NCI-H82 treated with DMSO at 0.1 percent for 48 hours (cell line): ENCODE data around the gene PARD3B.

Source experiments
- DNase-seq: peaks from one replicate; lab custom pipeline; 2025; ENCODE audit not compliant: unreplicated experiment; lab: John Stamatoyannopoulos, UW

Gene PARD3B

DNA sequence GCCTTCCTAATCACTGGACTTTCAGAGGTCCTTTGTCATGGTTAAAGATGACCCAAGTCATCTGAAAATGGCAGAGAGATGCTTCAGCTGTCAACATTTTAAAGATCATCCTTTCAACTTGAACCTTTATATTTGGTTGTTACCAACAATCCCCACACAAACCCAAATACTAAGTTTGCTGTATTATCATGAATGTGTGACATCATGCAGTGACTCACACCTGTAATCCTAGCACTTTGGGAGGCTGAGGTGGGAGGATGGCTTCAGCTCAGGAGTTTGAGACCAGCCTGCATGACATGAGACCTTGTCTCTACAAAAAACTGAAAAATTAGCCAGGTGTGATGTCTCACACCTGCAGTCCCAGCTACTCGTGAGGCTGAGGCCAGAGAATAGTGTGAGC lies 1081.8 kb downstream of the PARD3B start:
- no peak for DNase-seq

DNA sequence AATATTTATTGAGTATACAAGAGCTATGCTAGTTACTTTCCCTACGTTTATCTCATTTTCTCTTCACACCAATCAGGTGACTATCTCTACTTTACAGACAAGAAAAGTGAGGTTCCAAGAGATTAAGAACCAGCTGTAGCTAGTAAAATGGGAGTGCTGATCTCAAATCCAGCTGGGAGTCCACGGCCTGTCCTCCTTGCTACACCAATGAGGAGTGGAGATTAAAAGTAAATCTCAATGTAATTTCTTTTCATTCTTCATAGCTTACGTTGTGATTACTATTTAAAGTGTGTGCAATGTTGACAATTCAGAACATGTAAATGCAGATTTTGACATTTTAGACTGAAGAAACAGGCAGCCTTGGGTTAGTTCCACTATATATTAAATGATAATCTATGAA lies 1083.1 kb downstream of the PARD3B start:
- peak; percentile 23 for DNase-seq

DNA sequence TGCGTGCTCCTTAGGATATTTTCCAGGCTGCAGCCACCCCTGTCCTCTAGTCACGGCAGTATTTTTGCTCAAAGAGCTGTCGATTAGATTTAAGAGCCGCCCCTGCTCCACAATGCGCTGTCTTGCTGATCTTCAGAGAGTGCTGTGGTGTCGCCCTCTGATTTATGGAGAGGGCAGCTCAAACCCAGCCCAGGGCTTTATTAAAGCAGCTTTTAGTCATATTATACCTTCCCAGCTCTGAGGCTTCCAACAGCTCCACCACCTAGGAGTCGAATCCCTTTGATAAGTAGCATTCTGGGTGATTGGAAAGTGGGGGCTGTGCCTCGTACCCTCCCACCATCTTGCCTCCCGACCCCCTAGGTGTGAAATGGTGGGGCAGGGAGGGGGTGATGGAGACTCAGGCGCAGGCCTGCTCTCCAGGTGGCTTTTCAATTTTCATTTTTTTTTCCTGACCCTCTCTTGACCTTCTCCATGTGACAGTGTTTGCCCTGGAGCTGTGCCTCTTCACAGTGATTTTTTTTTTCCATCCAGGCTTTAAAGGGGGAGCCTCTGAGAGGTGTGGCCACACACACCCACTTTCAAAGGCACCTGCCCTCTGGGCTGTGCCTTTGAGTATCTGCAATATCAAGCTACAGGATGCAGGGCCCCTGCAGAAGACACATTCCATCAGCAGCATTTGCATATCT lies 1084.0 kb downstream of the PARD3B start:
- no peak for DNase-seq

DNA sequence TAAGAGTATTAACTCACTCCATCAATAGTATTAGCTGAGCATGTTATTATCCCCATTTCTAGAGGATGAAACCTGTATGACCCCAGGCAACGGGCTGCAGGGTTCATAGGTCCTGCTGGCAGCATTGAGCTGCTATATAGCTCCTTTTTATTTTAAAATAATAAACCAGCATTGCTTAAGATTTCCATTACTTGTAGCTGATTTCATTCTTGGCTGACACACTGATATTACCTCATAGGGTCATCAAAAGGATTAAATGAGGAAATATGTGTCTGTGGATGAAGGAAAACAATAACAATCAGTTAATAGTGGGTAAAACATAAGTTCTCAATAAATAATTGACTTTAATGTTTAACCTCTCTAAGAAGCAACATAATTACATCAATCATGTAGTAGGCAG lies 1088.7 kb downstream of the PARD3B start:
- no peak for DNase-seq

DNA sequence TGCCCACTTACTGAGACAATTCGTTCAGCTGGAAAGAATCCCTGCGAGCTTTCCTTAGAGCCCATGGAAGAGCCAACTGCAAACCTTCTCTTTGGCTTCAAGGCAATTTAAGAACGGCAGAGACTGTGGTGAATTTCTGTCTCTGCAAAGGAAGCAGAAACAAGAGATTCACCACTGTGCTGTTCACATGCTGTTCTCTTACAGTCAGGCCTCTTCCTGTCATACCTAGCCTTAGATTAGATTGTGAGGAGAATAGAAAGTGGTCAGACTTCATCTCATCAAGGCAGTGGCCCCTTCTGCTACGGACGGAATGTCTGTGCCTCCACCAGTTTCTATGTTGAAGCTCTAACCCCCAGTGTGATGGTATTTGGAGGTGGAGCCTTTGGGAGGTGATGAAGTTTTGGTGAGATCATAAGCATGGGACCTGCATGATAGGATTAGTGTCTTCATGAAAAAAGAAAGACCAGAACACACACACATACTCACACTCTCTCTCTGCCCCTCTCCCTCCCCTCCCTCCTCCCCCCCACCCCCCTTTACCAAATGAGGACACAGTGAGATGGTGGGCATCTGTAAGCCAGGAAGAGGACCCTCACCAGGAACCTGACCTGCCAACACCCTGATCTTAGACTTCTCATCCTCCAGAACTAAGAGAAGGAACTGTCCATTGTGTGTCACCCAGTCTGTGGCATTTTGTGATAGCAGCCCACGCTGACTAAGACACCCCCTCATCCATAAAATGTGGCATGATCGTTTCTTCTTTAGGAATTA lies 1091.5 kb downstream of the PARD3B start:
- DNase-seq = no peak

DNA sequence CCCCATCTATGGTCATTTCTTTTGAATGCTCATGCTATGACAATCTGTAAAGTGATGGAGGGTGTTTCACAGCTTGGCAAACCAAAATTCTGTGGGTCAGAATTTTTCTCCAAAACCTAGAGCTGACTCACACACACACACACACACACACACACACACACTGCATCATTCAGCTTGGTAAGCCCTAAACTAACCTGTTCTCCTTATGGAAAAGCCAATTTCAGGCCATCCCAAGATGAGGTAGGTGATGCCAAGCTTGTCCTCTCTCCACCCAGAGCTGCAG lies 1092.0 kb downstream of the PARD3B start:
- no peak for DNase-seq

DNA sequence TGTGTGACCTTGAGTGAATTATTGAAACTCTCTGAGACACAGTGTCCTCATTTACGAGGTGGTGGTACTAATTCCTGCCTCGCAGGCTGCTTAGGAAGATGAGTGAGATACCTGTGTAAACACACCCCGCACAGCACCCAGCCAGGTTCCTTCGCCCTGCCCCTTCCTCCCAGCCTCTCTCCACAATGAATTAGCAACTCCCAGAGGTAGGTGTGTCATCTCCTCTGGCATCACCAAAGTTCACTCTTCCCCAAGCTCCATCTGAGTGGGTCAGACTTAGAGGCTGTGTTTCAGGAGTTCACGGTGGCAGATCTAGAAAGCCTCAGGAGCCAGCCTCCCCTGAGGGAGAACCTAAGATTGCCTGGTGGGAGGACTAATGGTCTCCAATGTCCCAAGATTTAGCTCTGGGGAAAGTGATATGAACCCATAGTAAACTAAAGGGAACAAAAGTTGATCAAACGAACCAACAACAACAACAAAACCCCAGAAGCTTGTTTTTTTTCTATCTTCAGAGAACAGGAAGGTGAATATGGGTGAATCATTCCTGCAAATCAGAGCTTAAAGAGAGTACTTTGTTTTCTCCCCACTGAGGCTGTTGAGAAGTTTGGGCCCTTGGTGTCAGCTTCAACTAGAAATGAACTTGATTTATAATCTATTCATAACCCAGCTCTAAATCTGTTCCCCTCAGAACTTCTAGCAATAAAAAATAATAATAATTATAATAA lies 1092.7 kb downstream of the PARD3B start:
- no peak for DNase-seq

DNA sequence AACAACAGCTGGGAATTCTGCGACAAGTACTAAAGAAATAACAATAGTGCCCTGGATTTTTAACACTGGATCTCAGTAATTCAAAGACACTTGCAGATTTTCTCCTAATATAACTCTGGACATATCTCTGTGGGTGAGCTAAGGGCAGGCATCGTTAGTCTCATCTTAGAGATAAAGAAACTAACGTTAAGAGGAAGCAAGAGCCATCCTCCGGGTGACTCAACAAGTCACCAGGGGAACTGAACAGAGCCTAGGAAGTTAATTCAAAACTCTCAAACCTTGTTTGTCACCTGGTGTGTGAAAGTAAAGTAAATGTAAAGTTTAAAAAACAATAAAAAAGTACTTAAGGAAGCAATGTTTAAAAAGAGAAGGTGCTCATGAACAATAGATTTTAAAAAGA lies 1095.4 kb downstream of the PARD3B start:
- DNase-seq = no peak

DNA sequence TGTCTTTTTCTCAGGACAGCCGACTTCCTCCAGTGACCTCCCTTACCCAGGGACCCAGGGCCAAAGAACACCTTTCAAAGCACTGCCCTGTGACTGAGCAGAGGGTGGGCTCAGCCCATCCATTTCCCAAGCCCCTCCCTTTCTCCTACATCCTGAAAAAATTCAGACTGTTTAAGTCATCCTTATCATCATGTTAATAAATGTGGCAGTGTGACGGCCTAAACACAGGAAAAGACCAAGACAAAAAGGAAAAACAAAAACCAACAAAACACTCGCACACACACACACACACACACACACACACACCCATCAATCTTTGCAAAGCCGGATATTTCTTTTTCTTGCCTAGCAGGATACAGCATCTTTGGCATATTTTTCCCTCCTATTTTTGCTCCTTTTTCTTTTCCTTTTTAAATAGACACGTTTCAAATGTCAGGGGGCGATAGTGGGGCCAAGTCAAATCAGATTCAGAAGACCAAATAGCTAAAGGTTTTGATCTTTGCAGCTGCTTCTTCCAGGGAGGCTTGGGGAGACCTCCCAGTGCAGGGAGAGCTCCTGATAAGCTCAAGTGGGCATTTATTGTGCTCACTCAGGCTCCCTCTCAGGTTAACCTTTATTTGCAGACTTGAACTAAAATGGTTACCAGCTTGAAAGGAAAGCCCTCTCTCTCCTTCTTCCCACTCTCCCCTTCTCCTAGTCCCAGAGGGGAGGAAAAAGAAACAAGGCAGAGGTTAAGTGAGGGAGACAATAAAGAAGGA lies 1097.5 kb downstream of the PARD3B start:
- no peak for DNase-seq

DNA sequence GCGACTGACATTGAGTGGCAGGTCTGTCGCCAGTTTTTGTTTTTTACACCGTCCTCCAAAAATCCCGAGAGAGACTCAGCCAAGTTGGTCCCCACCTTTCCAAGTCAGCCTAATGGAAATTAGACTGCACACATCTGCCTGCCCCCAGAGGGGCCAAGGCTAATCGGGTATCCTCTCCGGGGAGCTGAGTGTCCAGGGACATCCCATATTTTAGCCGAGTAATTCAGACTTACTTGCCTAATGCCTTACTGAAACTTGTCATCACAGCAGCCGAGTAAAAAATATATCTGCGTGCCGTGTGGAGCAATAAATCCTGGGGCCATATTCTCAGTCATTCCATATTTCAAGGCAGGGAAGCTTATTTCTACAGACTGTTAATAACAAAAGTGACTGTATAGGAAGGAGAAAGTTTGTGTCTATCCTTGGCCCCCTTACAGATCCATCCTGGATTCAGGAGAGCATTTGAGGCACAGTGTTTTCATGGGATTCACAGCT lies 1098.2 kb downstream of the PARD3B start:
- DNase-seq = no peak

DNA sequence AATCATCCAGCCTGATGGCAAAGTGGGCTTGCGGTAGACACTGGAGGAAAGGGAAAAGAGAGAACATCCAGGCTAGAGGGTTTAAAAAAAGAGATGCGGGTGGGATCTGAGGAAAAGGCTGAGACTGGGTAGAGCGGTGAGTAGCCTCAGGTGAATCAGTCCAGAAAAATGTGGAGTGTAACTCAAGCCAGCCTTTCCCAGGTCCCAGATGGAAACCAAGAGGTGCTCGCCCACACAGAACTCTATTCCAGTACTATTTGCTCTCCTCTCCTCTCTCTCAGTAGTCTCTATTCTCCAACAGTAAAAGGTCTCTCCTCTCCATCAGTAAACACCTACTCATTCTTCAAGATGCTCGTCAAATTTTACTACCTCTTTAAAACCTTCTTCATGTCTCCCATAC lies 1098.7 kb downstream of the PARD3B start:
- DNase-seq = no peak

DNA sequence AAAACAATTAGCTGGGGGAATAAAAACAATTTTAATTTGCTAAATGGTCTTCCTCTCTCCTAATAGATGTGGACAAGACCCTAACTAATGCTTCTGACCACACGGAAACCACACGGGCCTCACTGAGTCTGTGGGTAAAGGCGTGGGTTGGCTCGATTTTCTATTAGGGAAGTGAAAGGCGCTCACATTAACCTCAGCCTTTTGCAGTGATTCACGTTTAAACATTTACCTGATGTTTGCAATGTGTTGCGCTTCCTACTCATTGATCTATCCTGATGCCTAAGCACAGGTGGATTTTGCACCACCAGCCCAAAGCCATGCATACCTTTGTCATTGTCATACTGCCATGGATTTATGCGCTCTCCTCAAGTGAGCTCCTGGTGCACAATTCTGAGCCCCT lies 1101.4 kb downstream of the PARD3B start:
- no peak for DNase-seq

DNA sequence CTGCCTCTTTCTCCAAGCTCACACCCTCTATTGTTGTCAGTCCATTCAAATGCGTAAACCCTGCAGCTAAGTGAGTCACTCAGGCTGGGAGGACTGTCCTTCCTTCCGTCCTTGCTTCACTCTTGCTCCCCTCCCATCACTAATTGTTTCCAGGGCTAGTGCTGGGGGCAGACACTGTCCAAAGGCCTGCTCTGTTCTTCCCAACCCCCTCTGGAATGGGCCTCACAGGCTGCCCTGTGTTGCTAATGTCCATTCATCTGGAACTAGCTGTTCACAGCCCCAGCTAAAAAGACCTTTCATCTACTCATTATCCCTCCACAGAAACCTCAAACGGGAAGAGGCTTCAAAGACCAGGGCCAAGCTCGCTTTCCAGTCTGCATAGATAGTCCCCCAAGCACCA lies 1105.2 kb downstream of the PARD3B start:
- no peak for DNase-seq

DNA sequence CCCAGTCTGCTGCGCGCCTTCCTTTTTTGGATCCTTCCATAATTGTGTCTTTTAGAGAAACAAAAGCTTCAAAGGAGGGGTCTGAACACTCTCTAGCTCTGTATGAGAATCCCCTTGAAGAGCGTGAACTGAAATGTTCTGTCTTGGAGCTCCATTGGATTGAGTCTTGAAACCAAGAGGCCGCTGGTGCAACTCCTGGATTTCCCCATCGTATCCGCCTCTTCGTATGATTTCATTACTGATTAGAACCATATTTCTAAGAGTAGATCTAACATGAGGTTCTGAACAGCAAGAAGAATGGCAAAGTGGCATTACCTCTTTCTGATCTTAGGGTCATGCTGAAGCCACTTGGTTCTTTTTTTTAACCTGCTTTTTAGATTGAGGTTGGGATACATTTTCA lies 1105.7 kb downstream of the PARD3B start:
- no peak for DNase-seq

DNA sequence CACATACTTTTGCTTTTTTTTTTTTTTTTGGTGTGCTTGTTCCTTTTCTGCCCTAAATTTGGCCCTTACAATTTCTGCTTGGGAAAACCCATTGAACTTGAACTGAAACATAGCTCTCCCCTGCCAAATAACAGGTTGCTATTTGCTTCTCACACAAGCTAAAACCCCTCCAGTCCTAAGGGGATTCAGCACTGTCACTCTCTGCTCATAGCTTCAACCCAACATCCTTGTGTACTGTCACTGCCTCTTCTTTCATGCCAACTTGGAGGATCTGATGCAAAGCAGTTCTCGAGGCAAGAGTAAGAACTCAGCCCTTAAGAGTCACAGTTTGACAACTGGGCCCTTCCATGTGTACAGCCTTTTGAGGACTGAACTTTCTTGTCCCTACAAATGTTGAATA lies 1106.4 kb downstream of the PARD3B start:
- no peak for DNase-seq

DNA sequence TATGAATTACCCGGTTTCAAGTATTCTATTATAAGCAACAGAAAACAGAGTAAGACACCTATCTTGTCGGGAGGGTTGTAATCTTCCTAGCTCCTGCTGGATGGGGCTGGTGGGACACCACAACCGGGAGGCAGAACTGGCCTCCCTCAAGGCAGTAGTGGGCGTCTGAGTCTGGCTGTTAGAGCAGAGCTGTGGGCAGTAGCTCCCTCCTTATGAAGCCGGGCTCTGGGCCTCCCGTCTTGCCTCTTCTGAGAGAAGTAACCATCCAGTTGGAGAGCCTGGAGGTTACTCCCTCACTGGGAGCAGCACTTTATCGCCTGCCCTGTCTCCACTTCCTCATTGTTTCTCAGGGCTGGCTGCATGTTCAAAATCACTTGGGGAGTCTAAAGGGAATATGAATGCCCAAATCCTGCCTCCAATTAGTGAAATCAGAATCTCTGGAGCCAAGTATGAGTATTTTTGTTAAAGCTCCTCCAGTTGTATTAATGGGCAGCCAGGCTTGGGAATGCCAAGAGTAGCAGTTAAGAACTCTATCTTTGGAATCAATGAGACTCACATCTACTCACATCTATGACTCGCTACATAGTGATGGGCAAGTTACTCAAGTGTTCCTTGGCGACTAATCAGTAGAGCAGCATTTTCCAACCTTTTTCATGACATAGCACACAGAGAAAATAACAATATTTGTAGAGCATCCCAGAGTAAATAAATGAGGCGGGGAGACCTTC lies 1109.8 kb downstream of the PARD3B start:
- DNase-seq = no peak

DNA sequence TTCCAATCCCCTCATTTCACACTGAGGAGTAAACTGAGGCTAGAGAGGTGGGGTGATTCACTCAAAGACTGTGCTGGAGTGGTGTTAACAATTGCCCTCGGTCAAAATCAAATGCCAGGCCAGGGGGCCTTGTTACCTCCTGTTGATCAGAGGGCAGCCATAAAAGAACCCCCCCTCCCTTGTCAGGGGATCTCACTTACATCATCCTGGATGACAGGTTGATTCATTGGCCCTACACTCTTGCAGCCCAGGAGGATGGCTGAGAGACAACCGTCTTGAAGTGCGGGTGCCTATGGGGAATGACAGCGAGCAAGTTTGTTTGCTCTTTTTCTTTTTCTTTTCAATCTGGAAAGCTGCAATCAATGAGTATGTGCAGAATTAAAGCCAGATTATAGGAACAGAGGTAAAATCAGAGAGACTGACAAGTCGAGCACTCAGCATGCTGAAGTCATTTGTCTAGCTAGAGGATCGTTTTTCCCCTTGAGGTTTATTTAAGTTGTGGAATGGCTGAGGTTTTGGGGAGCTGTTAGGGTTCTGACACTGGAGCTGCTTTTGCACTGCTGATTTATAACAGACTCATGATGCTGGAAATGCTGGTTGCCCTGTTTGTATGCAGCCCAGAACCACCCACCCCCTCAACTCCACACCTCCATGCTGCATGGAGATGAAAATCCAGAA lies 1110.6 kb downstream of the PARD3B start:
- no peak for DNase-seq

DNA sequence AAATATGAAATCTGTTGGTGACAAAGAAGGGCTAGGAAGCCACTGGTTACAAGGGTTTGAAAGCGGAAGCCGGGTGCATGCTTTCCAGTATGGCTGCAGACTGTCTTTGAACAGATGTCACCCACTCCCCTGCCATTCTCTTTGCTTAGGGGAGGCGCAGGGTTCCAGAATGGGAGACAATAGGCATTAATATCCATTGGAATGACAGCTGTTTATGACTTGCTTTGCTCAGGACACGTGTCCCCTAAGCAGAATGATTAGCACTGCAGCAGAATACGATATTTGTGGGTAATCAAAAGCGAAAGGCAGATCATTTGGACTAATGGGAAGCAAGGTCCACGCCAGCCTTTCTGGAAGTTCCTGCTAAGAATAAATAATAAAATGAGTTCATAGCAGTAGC lies 1111.2 kb downstream of the PARD3B start:
- no peak for DNase-seq

DNA sequence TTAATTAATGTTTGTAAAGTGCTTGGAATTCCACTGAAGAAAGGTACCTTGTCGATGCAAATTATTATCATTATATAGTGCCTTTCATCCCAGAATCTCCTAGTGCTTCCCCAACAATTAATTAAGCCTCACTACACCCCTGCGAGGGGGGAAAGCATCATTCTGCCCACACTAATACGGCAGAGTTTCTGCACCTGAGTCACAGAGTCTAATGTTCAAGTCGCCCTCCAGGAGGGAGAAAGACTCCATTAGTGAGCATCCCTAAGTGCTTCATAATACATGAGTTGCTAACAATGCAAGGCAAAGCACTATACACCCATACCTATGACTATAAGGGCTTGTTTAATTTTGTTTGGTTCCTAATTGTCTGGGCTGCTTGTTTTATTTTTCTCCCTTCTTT lies 1111.7 kb downstream of the PARD3B start:
- no peak for DNase-seq

DNA sequence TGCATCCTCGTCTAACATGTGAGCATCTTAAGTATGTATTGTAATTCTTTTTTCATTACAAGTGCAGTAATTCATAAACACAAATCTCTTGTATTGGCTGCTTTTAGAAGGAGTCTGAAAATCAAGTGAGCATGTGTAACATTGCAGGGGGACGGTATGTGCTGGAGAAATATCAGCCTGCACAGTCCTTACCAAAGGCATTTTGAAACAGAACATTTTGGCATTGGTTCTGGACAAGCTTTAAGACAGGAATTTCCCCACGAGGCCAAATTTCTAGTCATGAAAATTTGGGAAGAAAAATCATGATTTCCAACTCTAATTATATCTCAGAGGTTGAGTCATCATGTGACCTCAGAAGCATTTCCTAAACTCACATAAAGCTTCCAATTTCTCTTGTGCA lies 1112.3 kb downstream of the PARD3B start:
- no peak for DNase-seq
